Ovary (tissue), 9 donors: ENCODE measurements around the gene NTRK1. TPM values are rescaled to one million over a fixed set of nuclear protein-coding genes. Genes with fewer than 3 reads are reported as not detected.
A peak's percentile ranks its signal among the peaks of the same experiment; 100 is the strongest.

Experiments used
- DNase-seq, 5 donors: peaks; one replicate each; pipeline ENCODE4 v3.0.0-alpha.2; 2019 to 2020
- H3K27ac ChIP-seq, 2 donors: fragments of 200-600 bp; one replicate each; pipeline versions ENCODE4 v1.5.1 to v1.8.0; 2019 to 2022
- H3K27me3 ChIP-seq: fragments of 200-600 bp; one replicate; pipeline ENCODE4 v1.8.0; 2022
- H3K36me3 ChIP-seq: fragments of 200-600 bp; sonication (generic); one replicate; pipeline ENCODE4 v1.5.1; 2019
- H3K4me1 ChIP-seq: one replicate; pipeline ENCODE4 v1.8.1; 2013; ENCODE audit warnings: mild to moderate bottlenecking, moderate library complexity; ENCODE audit not compliant: insufficient read depth
- H3K4me3 ChIP-seq: fragments of 200-600 bp; sonication (generic); one replicate; pipeline ENCODE4 v1.5.1; 2017
- H3K9me3 ChIP-seq, 2 donors: fragments of 200-600 bp in 1 of 2; sonication (generic) in 1 of 2; one replicate each; pipeline versions ENCODE4 v1.5.1 to v1.8.1; 2013 to 2019; ENCODE audit warnings: mild to moderate bottlenecking in 1 of 2, moderate library complexity in 1 of 2
- EP300 ChIP-seq: sonication (generic); formaldehyde crosslinking; IDR thresholded peaks from one replicate; pipeline ENCODE4 v1.6.1; 2017; ENCODE audit warnings: antibody characterized with exemption
- POLR2A ChIP-seq: fragments of 450-650 bp; IDR thresholded peaks from one replicate; pipeline ENCODE4 v1.6.1; 2017; ENCODE audit warnings: antibody characterized with exemption, mild to moderate bottlenecking, moderate library complexity
- WGBS, 3 donors: extraction: QIAGEN DNeasy Blood & Tissue Kit in 1 of 3; methylation state at CpG; one replicate each; pipeline versions ENCODE4 v1.1.5 to v1.1.7; 2013 to 2017; 5-methylcytosine and 5-hydroxymethylcytosine counted together
- intact Hi-C, 4 donors: fragments of 100-400 bp; cut with DNase I; formaldehyde crosslinking; loops; one replicate each; pipeline versions ENCODE4 v1.11.0 to v1.15.1; 2022 to 2023
- polyA plus RNA-seq, 2 donors: library from polyadenylated mRNA; stranded (reverse); fragments of 200-250 nt in 1 of 2; fragments of 350-450 nt in 1 of 2; fragmentation: Illumina TruSeq in 1 of 2; extraction: RNeasy Lipid Tissue Mini Kit (QIAGEN cat#74804) in 1 of 2; gene quantifications; one replicate each; pipeline ENCODE4 v1.2.3, GENCODE V29; 2013 to 2014
- total RNA-seq, 7 donors: library from RNA; depleted of rRNA in 2 of 7; stranded (reverse); fragments of >200 nt in 2 of 7; fragmentation: NEBNext Ultra II Directional in 3 of 7; extraction: Animal tissue kit (Norgen Biotek cat#: 25700) in 3 of 7; gene quantifications; one replicate each; pipeline versions ENCODE4 v1.1.0 to v1.2.4, GENCODE V29; 2016 to 2023
- TF ChIP-seq, protein P1 (sequence below), 3 donors: fragments of 450-650 bp in 2 of 3; fragments of 200-600 bp in 1 of 3; IDR thresholded peaks; one replicate each; pipeline versions ENCODE4 v1.5.1 to v1.8.0; 2016 to 2022; ENCODE audit warnings: antibody characterized with exemption in 3 of 3, mild to moderate bottlenecking in 1 of 3
- donor health status: DM: no; HTN: no; CAD: no; lungs with moderate emphysema.
- donor health status: DM: no; HTN: no; CAD: no.
- donor health status: Bipolar disorder and iron deficiency.
- donor health status: DM: yes; HTN: yes; CAD: no.
- donor health status: DM: no; HTN: no; CAD: no.
- donor health status: DM: yes; HTN: yes; CAD: no.

NTRK1 gene
- total and polyA plus RNA-seq, 9 donors: 0.11 to 0.92 (median 0.38) TPM; not detected in 4

DNA sequence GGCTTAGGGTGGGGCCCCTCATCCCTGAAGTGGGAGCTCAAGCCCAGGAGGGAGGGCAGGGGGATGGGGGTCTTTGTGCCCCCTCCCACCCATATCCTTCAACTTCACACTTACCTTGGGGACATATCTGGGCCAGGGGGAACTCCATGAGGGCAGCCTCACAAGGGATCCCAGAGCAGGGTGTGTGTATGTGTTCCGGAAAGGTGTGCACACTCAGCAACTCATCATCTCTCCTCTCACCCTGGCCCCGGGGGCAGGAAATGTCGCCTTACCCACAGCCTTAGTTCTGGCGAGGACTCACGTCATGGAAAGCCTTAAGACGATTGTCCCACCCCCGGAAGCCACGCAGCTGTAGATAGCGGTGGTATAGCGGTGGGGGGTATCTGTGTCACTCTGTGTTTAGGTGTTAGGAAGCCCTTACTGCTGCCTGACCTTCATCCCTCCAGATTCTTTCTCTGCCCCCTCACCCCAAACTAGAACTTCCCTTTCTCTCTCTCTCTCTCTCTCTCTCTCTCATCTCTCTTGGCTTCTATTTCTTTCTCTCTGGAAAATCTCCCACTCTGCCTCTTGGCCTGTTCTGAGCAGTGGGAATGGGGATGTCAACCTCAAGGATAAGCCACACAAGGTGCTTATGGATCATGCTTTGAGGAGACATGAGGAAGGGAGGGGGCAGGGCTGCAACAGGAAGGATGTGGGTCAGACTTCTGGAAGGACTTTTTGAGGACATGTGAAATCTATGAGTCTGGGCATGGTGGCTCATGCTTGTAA lies 43.9 kb upstream of the NTRK1 start, which contains the start of gene SH2D2A:
Gene SH2D2A, minus strand, starts transcription at position 288 of the 768 bp plus-strand sequence. Its CDS starts 140 bp downstream, at position 148.
- Histone ChIP-seq H3K9me3 (no peaks in the 10 kb centered on the region), H3K36me3 (no peaks in the 10 kb centered on the region), H3K4me1 (peaks cover 5% of the 10 kb centered on the region), H3K27ac (peak within 1 kb of the TSS in 1 of 2 donors; percentile 30), H3K27me3 (no peaks in the 10 kb centered on the region), H3K4me3 (no peak within 1 kb of the TSS)
- peak in 1 of 5 donors; percentile 30 for DNase-seq
- WGBS, 3 donors: 38 to 50% (median 40%) methylated on average over 10 of the region's 10 CpGs
- no peak for TF ChIP-seq POLR2A
- TF ChIP-seq, protein P1, sequence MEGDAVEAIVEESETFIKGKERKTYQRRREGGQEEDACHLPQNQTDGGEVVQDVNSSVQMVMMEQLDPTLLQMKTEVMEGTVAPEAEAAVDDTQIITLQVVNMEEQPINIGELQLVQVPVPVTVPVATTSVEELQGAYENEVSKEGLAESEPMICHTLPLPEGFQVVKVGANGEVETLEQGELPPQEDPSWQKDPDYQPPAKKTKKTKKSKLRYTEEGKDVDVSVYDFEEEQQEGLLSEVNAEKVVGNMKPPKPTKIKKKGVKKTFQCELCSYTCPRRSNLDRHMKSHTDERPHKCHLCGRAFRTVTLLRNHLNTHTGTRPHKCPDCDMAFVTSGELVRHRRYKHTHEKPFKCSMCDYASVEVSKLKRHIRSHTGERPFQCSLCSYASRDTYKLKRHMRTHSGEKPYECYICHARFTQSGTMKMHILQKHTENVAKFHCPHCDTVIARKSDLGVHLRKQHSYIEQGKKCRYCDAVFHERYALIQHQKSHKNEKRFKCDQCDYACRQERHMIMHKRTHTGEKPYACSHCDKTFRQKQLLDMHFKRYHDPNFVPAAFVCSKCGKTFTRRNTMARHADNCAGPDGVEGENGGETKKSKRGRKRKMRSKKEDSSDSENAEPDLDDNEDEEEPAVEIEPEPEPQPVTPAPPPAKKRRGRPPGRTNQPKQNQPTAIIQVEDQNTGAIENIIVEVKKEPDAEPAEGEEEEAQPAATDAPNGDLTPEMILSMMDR (IDR thresholded peaks at IDR 0.05): no peak
- intact Hi-C loops: no loop called here

DNA sequence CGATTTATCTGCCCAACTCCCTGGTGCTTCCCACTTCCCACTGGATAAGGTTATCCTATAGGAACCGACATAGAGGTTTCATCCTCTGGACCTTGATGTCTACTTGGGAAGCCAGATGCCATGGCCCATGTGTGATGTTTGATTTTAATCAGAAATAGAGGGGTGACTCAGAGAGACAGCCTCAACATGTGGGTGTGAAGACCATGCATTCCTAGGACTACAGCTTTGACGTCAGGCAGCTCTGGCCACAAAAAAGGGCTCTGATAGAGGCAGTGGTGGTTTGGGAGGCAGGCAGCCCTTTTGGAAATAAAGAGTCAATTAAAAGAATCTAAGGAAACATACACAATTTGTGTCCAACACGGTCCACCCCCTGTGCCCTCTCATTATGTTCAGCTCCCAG lies 38.9 kb upstream of the NTRK1 start:
- H3K27ac ChIP-seq: no peak overlapping the region
- H3K36me3 ChIP-seq: no peaks in the 10 kb centered on the region
- intact Hi-C loops: no loop called here
- DNase-seq: no peak
- 52 to 53% (median 53%) methylated on average over 4 of the region's 4 CpGs for WGBS, 3 donors
- TF ChIP-seq, protein P1 (IDR thresholded peaks at IDR 0.05): no peak
- TF ChIP-seq POLR2A (no peak), EP300 (no peak)
- no peak overlapping the region for H3K4me3 ChIP-seq
- H3K4me1 ChIP-seq: no peaks in the 10 kb centered on the region
- H3K27me3 ChIP-seq: no peaks in the 10 kb centered on the region
- no peaks in the 10 kb centered on the region for H3K9me3 ChIP-seq

DNA sequence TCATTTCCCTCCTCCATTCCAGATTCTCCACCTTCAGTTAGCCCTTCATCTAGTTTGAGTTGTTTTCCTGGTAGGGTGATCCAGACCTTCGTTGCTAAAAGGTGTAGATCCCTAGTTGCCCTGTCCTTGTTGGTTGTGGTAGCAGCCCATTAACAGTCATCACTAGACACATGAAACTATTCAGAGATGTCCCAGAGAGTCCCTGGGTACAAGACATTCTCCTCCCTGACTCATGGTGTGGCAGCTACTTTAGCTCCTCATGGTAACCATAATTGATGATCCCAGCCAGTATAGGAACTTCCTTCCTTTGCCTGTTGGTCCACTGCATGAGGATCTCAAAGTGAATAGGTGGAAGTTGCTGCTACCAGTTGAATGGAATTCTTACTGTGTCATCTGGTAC lies 38.0 kb upstream of the NTRK1 start:
- intact Hi-C loops: no loop called here
- H3K9me3 ChIP-seq: no peaks in the 10 kb centered on the region
- TF ChIP-seq EP300 (no peak), POLR2A (no peak)
- TF ChIP-seq, protein P1 (IDR thresholded peaks at IDR 0.05): no peak
- DNase-seq: no peak
- no peak overlapping the region for H3K4me3 ChIP-seq
- H3K4me1 ChIP-seq: no peaks in the 10 kb centered on the region
- H3K27me3 ChIP-seq: no peaks in the 10 kb centered on the region
- 80 to 93% (median 85%) methylated on average over 1 of the region's 1 CpG for WGBS, 3 donors
- H3K36me3 ChIP-seq: no peaks in the 10 kb centered on the region
- no peak overlapping the region for H3K27ac ChIP-seq

DNA sequence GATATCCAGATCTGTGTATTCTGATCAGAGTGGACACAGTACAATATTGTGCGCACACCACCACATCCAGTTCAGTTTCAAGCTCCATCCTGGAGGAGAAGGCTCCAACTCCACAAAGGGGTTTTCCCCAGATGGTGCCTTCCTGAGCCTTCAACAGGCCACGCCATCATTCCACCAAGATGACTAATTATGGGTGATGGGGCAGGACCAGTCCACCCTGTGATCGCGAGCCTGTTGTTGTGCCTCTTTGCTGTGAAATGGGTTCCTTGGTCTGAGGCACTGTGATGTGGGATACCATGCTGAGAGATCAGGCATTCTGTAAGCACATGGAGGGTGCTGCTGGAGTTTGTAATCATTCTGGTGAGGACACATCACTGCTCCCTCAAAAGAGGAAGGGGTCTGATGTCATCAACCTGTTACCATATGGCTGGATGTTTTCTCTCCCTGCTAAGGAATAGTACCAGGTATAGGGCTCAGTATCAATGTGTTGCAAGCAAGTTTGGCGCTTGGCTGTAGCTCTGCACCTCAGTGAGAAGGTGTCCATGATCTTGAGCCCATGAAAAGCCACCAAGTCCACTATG lies 37.4 kb upstream of the NTRK1 start:
- intact Hi-C loops: no loop called here
- Histone ChIP-seq H3K27ac (no peak overlapping the region), H3K27me3 (no peaks in the 10 kb centered on the region), H3K4me3 (no peak overlapping the region), H3K36me3 (no peaks in the 10 kb centered on the region), H3K9me3 (no peaks in the 10 kb centered on the region), H3K4me1 (no peaks in the 10 kb centered on the region)
- WGBS, 3 donors: 92 to 97% (median 95%) methylated on average over 5 of the region's 5 CpGs
- DNase-seq: peak in 1 of 5 donors; percentile 3
- TF ChIP-seq POLR2A (no peak), EP300 (no peak)

DNA sequence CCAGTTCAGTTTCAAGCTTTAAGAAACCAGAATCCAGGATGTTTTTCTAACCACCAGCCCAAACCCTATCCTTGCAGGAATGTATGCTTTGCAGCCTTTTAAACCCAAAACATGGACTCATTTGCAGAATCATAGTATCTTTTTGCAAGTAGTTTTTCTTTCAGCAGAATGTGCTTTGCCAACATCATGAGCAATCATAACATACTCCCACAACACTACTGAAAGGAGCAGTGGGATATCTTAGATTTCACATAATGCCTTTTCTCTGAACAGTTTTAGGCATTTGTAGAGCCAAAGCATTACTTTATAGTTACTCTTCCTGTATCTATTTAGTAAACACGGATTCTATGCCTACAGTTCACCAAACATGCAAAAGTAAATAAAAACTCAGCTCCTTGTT lies 34.0 kb upstream of the NTRK1 start:
- no peak for DNase-seq
- 4 to 12% (median 9%) methylated on average over 1 of the region's 1 CpG for WGBS, 3 donors
- Histone ChIP-seq H3K36me3 (no peaks in the 10 kb centered on the region), H3K9me3 (no peaks in the 10 kb centered on the region), H3K27me3 (no peaks in the 10 kb centered on the region), H3K4me3 (no peak overlapping the region), H3K27ac (no peak overlapping the region), H3K4me1 (no peaks in the 10 kb centered on the region)
- intact Hi-C loops: no loop called here
- TF ChIP-seq EP300: no peak
- TF ChIP-seq, protein P1 (IDR thresholded peaks at IDR 0.05): no peak
- TF ChIP-seq POLR2A: no peak
